ENCODE results near the gene PCYT1A. TPM values are rescaled to one million over a fixed set of nuclear protein-coding genes. Genes with fewer than 3 reads are reported as not detected.
"Not testable (repeated sequence)": the region's sequence is repeated elsewhere in the genome, so short reads cannot be mapped to it uniquely, and the experiment has no call there.

The PCYT1A gene
- polyA plus RNA-seq, 1 donor = 51.3 TPM

- no peak for DNase-seq
Observed at GRCh38 chr3:196216089-196216564, 71.4 kb downstream of the PCYT1A start, which contains the start of gene SLC51A. Gene SLC51A, plus strand, starts transcription at chr3:196216534. Its CDS starts 179 bp downstream, at chr3:196216713.

GRCh38 chr3:196215493-196216020, 72.0 kb downstream of the PCYT1A start:
- DNase-seq = no peak

GRCh38 chr3:196214783-196215441, 72.6 kb downstream of the PCYT1A start:
- no peak for DNase-seq

GRCh38 chr3:196210673-196211556, 76.6 kb downstream of the PCYT1A start, which contains the start of gene ZDHHC19:
Gene ZDHHC19, minus strand, starts transcription at chr3:196211400. Its CDS starts 85 bp downstream, at chr3:196211315.
- DNase-seq = no peak

GRCh38 chr3:196209944-196210672, 77.4 kb downstream of the PCYT1A start:
- not testable (repeated sequence) for DNase-seq

- no peak for DNase-seq
Observed at GRCh38 chr3:196208942-196209695, 78.4 kb downstream of the PCYT1A start.

GRCh38 chr3:196207833-196208607, 79.5 kb downstream of the PCYT1A start:
- no peak for DNase-seq

GRCh38 chr3:196207159-196207832, 80.2 kb downstream of the PCYT1A start:
- no peak for DNase-seq

GRCh38 chr3:196205442-196206205, 81.9 kb downstream of the PCYT1A start:
- not testable (repeated sequence) for DNase-seq

- no peak for DNase-seq
Observed at GRCh38 chr3:196203846-196204245, 83.7 kb downstream of the PCYT1A start.

GRCh38 chr3:196202516-196202970, 85.0 kb downstream of the PCYT1A start:
- DNase-seq = no peak

- DNase-seq = no peak
Observed at GRCh38 chr3:196198771-196199753, 88.5 kb downstream of the PCYT1A start.

- DNase-seq = no peak
Observed at GRCh38 chr3:196198081-196198675, 89.3 kb downstream of the PCYT1A start.

GRCh38 chr3:196197524-196197923, 90.0 kb downstream of the PCYT1A start:
- no peak for DNase-seq

GRCh38 chr3:196195664-196196265, 91.8 kb downstream of the PCYT1A start:
- DNase-seq = no peak

GRCh38 chr3:196194542-196194915, 93.0 kb downstream of the PCYT1A start:
- no peak for DNase-seq

Data from left kidney (tissue), 2 donors.